CD4-positive, alpha-beta T cell treated with Interleukin-4 for 1 hour (primary cell): ENCODE results near the gene ZNF768.
"Not testable (repeated sequence)": the region's sequence is repeated elsewhere in the genome, so short reads cannot be mapped to it uniquely, and the experiment has no call there.

ENCODE experiments used
- DNase-seq, 2 donors: peaks; one replicate each; pipeline ENCODE4 v3.0.0-alpha.2; 2020 to 2022

ZNF768 gene

GRCh38 chr16:30555315-30556124, 29.2 kb upstream of the ZNF768 start:
- no peak for DNase-seq

GRCh38 chr16:30554557-30555314, 28.4 kb upstream of the ZNF768 start:
- DNase-seq = no peak

DNA sequence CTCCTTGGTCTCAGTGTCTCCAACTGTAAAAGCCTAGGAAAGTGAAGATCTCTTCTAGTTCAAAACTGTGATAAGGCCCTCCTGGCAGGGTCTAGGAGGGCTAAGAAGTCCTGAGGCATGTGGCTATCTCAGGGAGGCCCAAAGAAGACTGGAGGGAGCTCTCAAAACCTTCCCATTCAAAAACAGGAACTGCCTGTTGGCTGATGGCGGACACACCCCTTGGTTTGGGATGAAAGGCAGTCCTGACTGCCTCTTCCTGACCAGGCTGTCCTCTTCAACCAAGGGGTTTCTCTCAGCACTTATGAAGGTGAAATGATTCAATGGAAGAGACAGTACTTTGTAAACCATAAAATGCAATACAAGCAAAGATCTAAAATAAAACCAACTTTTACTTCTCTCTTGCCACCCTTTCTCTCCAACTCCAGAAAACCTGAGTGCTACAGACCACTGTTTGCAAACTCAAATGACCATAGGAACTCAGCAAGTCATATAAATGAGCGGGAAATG, 27.1 kb upstream of the ZNF768 start:
- DNase-seq = no peak

DNA sequence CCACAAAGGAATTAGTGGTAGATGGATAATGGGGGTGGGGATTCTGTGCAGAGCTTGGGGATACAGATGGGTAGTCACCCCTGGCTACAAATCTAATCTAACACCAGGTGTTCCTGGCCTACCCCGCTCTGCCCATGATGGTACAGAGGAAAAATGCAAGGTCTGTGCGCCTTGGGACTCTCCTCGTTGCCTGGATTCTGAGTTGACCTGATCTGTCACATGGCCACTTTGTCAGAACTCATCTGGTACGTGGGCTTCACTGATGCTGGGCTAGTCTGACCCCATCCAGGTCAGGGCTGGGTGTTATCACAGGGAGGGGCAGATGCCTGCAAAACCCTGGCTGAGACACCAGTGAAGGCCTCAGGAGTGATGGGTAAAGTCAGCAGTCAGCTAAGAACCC, 26.6 kb upstream of the ZNF768 start:
- DNase-seq = no peak

- peak; percentile 65 to 89 for DNase-seq
Observed at GRCh38 chr16:30551781-30552180, 25.4 kb upstream of the ZNF768 start.

GRCh38 chr16:30548416-30549253, 22.3 kb upstream of the ZNF768 start:
- DNase-seq = no peak

DNA sequence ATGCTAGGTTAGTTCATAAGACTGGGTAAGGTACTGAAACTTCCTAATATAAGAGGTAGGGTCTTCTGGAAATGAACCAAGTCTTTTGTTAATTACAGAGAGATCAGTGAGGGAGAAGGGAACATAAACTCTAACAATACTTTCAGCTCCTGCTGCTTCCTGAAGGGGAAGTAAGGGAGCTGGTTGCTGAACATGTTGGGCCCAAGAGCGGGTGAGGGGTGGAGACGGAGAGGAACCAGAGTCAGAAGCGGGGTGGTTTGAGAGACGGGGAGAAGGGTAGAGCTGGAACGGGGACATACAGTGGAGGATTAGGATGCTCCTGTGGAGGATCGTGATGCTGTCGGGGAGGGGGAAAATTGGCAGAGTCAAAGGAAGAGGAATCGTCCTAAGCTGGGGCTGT, 19.7 kb upstream of the ZNF768 start:
- no peak for DNase-seq

DNA sequence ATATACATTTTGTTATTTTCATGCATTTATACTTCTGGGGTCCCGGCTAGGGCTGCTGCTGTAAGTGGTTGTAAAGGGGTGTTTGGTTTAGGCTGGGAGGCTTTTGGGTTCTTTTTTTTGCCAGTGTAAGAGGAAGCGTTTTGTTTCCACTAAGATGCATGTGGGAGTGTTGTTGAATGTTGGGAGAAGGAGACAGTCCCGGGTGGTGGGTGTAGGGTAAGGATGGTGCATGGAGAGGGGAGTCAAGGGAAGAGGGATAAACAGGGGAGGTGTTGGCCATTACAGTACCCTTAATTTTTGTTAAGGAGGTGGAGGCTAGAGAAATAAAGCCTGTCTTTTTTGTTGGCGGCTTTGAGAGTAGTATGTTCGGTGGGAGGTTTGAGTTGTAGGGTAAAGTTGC, 16.7 kb upstream of the ZNF768 start:
- DNase-seq = no peak

DNA sequence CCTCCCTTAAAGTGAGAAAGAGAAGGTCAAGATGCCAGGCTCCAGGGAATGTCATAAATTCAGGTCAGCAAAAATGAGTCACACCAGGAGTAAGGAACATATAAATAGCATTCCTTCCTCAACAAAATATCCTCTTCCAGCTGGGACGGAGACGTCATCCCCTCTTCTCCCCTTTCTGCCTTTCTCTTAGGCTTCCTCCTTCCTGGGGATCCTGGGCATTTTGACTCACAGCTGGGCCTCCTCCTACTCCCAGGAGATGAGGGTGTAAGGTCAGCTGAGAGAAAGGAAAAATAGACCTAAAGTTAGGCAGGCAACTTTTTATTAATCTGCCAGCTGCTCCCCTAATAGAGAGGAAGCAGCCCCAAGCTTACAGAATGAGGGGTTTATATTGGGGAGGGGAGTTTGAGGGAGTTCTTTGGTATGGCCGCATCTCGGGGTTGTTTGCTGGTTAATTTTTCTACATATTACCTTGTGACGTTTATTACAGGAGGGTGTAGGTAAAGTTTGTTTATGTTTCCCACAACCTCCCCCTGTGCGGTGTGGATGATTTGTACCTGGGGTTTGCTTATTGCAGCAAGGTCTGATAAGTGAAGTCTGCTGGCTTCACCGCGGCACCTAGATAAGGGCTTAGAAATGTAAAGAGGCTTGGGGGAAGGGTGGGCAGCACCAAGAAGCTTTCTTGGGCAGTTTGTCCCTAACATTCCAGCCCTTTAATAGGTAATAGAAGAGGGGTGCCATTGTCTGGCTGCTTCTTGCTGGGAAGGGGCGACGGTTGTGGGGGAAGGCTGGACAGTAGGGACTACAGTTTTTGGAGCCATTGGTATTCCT, 15.3 kb upstream of the ZNF768 start:
- no peak for DNase-seq

DNA sequence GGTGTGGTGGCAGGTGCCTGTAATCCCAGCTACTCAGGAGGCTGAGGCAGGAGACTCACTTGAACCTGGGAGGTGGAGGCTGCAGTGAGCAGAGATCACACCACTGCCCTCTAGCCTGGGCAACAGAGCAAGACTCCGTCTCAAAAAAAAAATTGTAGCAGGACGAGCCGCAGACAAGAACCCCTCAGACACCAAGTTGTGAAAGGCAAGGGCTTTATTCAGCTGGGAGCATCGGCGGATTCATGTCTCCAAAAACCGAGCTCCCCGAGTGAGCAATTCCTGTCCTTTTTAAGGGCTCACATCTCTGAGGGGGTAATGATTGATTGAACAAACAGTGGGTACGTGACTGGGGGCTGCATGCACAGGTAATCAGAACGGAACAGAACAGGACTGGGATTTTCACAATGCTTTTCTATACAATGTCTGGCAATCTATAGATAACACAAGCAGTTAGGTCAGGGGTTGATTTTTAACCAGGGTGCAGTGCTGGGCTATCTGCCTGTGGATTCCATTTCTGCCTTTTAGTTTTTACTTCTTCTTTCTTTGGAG, 14.6 kb upstream of the ZNF768 start:
- not testable (repeated sequence) for DNase-seq

- DNase-seq = not testable (repeated sequence)
Observed at GRCh38 chr16:30539986-30540526, 13.7 kb upstream of the ZNF768 start.

- no peak for DNase-seq
Observed at GRCh38 chr16:30539000-30539964, 12.9 kb upstream of the ZNF768 start.

GRCh38 chr16:30536391-30537024, 10.1 kb upstream of the ZNF768 start:
- not testable (repeated sequence) for DNase-seq

- peak; percentile 66 to 69 for DNase-seq
Observed at GRCh38 chr16:30535777-30536190, 9.4 kb upstream of the ZNF768 start.

- DNase-seq = no peak
Observed at GRCh38 chr16:30535106-30535776, 8.9 kb upstream of the ZNF768 start.

DNA sequence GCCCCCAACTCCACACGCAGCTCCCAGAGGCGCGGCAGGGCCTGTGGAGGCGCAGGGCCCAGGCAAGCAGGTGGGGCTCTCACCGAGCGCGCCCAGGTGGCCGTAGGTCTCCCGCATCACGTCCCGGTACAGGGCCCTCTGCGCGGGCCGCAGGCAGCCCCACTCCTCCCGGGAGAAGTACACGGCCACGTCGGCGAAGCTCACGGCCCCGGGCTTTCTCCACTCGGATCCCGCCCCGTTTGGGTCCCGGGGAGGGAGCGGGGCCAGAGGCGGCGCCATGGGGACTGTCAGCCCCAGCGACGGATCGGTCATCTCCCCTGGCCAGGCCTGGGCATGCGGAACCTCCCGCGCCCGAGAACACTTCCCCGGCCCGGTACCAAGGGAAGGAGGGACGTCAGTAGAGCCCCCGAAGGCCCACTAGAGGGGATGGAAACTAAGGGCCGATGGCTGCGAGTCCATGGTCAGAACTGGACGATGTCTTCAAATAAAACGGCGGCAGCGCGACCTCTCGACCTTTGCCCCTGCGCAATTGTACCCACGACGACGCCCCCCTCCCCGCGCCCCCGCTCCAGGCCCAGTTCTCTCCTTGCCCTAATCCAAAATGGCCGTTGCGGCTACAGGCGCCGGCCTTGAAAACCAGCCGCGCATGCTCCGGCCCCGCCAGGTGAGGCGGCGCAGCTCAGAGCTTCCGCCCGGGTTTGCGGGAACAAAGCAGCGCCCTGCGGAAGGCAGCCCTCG, 8.2 kb upstream of the ZNF768 start, which contains the start of gene ZNF747:
ZNF747 (minus strand) TSS at position 491 of the 738 bp plus-strand sequence; CDS start at position 312, 179 bp downstream.
- peak; percentile 91 to 93 for DNase-seq

- no peak for DNase-seq
Observed at GRCh38 chr16:30533748-30534367, 7.5 kb upstream of the ZNF768 start.

- DNase-seq = no peak
Observed at GRCh38 chr16:30533146-30533522, 6.8 kb upstream of the ZNF768 start.
